Uterus (tissue), 4 donors: ENCODE measurements around the gene ANO7. TPM values are rescaled to one million over a fixed set of nuclear protein-coding genes. Genes with fewer than 3 reads are reported as not detected.
A peak's percentile ranks its signal among the peaks of the same experiment; 100 is the strongest.

Experiments used
- DNase-seq, 2 donors: peaks; one replicate each; pipeline ENCODE4 v3.0.0-alpha.2; 2019 to 2020
- H3K27ac ChIP-seq, 2 donors: fragments of 200-600 bp; sonication (generic); 1 replicate in 1 of 2; 2 replicates in 1 of 2; pipeline ENCODE4 v1.5.1; 2016 to 2018
- H3K27me3 ChIP-seq, 2 donors: fragments of 200-600 bp; sonication (generic); one replicate each; pipeline ENCODE4 v1.5.1; 2018 to 2019; ENCODE audit warnings: control low read depth in 1 of 2
- H3K36me3 ChIP-seq, 2 donors: fragments of 200-600 bp; sonication (generic); one replicate each; pipeline ENCODE4 v1.5.1; 2019; ENCODE audit warnings: control low read depth in 1 of 2
- H3K4me1 ChIP-seq, 2 donors: fragments of 200-600 bp; sonication (generic); one replicate each; pipeline ENCODE4 v1.5.1; 2018 to 2019; ENCODE audit warnings: control low read depth in 1 of 2
- H3K4me3 ChIP-seq, 2 donors: fragments of 200-600 bp; sonication (generic); 1 replicate in 1 of 2; 2 replicates in 1 of 2; pipeline ENCODE4 v1.5.1; 2018 to 2019; ENCODE audit warnings: mild to moderate bottlenecking in 1 of 2
- H3K9me3 ChIP-seq, 2 donors: fragments of 200-600 bp; sonication (generic); one replicate each; pipeline ENCODE4 v1.5.1; 2019; ENCODE audit warnings: control low read depth in 1 of 2
- CTCF ChIP-seq, 4 experiments: fragments of 200-600 bp in 2 of 4; fragments of 450-650 bp in 2 of 4; sonication (generic) in 2 of 4; IDR thresholded peaks; one replicate each; pipeline ENCODE4 v1.5.1; 2016 to 2019; ENCODE audit warnings: antibody characterized with exemption in 4 of 4, mild to moderate bottlenecking in 2 of 4, moderate library complexity in 1 of 4
- POLR2A ChIP-seq, 2 donors: fragments of 450-650 bp; IDR thresholded peaks; one replicate each; pipeline ENCODE4 v1.6.1; 2016; ENCODE audit warnings: antibody characterized with exemption in 2 of 2, mild to moderate bottlenecking in 1 of 2, moderate library complexity in 1 of 2
- intact Hi-C: fragments of 100-400 bp; cut with DNase I; formaldehyde crosslinking; loops from one replicate; pipeline ENCODE4 v1.15.1; 2023; ENCODE audit warnings: low total_unique reads
- total RNA-seq, 4 donors: library from RNA; depleted of rRNA in 3 of 4; stranded (reverse); fragments of >200 nt in 3 of 4; gene quantifications; one replicate each; pipeline versions ENCODE4 v1.1.0 to v1.2.4, GENCODE V29; 2014 to 2023
- donor health status: DM: yes; HTN: yes; CAD: no.

Gene ANO7
- total RNA-seq, 4 donors from 2014 or later, result under 0.01 to 3.8 (median 0.21) TPM; not detected in 1

GRCh38 chr2:241270531-241270930 lies 82.1 kb downstream of the ANO7 start:
- Histone ChIP-seq H3K27ac (peak overlapping the region in 1 of 2 donors; percentile 95), H3K36me3 (no peaks in the 10 kb centered on the region), H3K27me3 (no peaks in the 10 kb centered on the region), H3K9me3 (no peaks in the 10 kb centered on the region), H3K4me3 (no peak overlapping the region), H3K4me1 (peaks cover 4 to 12% of the 10 kb centered on the region in 2 donors)
- no peak for DNase-seq
- TF ChIP-seq POLR2A (IDR thresholded peaks at IDR 0.05), result no peak
- no peak for TF ChIP-seq CTCF (IDR thresholded peaks at IDR 0.05)
- intact Hi-C loops, result loop anchor here (5.0 kb wide), 1 partner anchor 87 kb away; the partner anchor contains the start of gene FARP2

GRCh38 chr2:241271706-241272302 lies 83.3 kb downstream of the ANO7 start:
- no peaks in the 10 kb centered on the region for H3K36me3 ChIP-seq
- intact Hi-C loops, result loop anchor here (5.0 kb wide), 1 partner anchor 85 kb away; the partner anchor contains the start of gene FARP2
- no peak for TF ChIP-seq CTCF (IDR thresholded peaks at IDR 0.05)
- peak; percentile 22 to 59 for TF ChIP-seq POLR2A (IDR thresholded peaks at IDR 0.05)
- peak; percentile 78 to 81 for DNase-seq
- peaks cover 4 to 12% of the 10 kb centered on the region in 2 donors for H3K4me1 ChIP-seq
- no peaks in the 10 kb centered on the region for H3K27me3 ChIP-seq
- H3K4me3 ChIP-seq, result peak overlapping the region; percentile 58 to 100
- H3K27ac ChIP-seq, result peak overlapping the region; percentile 95 to 97
- H3K9me3 ChIP-seq, result no peaks in the 10 kb centered on the region

GRCh38 chr2:241272303-241273209 lies 84.1 kb downstream of the ANO7 start:
- H3K27me3 ChIP-seq, result no peaks in the 10 kb centered on the region
- no peaks in the 10 kb centered on the region for H3K36me3 ChIP-seq
- H3K9me3 ChIP-seq, result no peaks in the 10 kb centered on the region
- TF ChIP-seq CTCF (IDR thresholded peaks at IDR 0.05), result peak in 2 of 4 experiments; percentile 7 to 11
- peak; percentile 40 to 41 for TF ChIP-seq POLR2A (IDR thresholded peaks at IDR 0.05)
- intact Hi-C loops, result loop anchor here (5.0 kb wide), 1 partner anchor 85 kb away; the partner anchor contains the start of gene FARP2
- peaks cover 4 to 12% of the 10 kb centered on the region in 2 donors for H3K4me1 ChIP-seq
- peak overlapping the region; percentile 95 to 97 for H3K27ac ChIP-seq
- DNase-seq, result peak; percentile 78 to 84
- H3K4me3 ChIP-seq, result peak overlapping the region; percentile 58 to 100

GRCh38 chr2:241273210-241274020 lies 84.9 kb downstream of the ANO7 start:
- Histone ChIP-seq H3K36me3 (no peaks in the 10 kb centered on the region), H3K4me3 (peak overlapping the region; percentile 58 to 100), H3K27me3 (no peaks in the 10 kb centered on the region), H3K27ac (peak overlapping the region; percentile 95 to 97), H3K4me1 (peaks cover 4 to 12% of the 10 kb centered on the region in 2 donors), H3K9me3 (no peaks in the 10 kb centered on the region)
- TF ChIP-seq CTCF (IDR thresholded peaks at IDR 0.05) (no peak), POLR2A (IDR thresholded peaks at IDR 0.05) (no peak)
- intact Hi-C loops, result loop anchor here (5.0 kb wide), 1 partner anchor 84 kb away; the partner anchor contains the start of gene FARP2
- DNase-seq, result no peak
